ENCODE data around the gene RAPGEF1.

Gene RAPGEF1

DNA sequence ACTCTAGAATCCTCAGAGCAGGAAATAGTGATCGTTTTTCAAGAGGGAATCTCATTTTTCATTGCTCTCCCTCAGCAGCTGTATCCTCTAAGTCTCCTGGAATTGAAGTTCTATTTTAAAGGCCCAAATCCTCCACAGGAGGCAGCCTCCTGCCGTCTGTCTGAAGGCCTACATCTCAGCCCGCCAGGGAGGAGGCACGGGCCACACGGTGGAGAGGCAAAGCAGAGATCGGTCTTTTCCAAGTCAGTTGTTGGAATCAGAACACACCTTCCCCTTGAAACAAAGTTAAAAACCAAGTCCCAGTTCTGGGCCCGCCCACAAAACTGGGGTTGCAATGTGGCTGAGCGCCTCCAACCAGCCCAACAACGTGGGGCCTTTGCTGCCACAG lies 68.7 kb downstream of the RAPGEF1 start:
- no peak overlapping the region for H3K4me3 ChIP-seq (replicated peaks; ENCODE audit: insufficient read depth, low read length)
- DNase-seq (ENCODE audit: low read depth in 1 of 2, low spot score in 1 of 2), result no peak
- no peaks in the 10 kb centered on the region for H3K27me3 ChIP-seq (ENCODE audit: insufficient read depth, poor library complexity, severe bottlenecking)
- H3K27ac ChIP-seq (replicated peaks), result no peak overlapping the region
- TF ChIP-seq, protein P1, sequence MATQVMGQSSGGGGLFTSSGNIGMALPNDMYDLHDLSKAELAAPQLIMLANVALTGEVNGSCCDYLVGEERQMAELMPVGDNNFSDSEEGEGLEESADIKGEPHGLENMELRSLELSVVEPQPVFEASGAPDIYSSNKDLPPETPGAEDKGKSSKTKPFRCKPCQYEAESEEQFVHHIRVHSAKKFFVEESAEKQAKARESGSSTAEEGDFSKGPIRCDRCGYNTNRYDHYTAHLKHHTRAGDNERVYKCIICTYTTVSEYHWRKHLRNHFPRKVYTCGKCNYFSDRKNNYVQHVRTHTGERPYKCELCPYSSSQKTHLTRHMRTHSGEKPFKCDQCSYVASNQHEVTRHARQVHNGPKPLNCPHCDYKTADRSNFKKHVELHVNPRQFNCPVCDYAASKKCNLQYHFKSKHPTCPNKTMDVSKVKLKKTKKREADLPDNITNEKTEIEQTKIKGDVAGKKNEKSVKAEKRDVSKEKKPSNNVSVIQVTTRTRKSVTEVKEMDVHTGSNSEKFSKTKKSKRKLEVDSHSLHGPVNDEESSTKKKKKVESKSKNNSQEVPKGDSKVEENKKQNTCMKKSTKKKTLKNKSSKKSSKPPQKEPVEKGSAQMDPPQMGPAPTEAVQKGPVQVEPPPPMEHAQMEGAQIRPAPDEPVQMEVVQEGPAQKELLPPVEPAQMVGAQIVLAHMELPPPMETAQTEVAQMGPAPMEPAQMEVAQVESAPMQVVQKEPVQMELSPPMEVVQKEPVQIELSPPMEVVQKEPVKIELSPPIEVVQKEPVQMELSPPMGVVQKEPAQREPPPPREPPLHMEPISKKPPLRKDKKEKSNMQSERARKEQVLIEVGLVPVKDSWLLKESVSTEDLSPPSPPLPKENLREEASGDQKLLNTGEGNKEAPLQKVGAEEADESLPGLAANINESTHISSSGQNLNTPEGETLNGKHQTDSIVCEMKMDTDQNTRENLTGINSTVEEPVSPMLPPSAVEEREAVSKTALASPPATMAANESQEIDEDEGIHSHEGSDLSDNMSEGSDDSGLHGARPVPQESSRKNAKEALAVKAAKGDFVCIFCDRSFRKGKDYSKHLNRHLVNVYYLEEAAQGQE (IDR thresholded peaks at IDR 0.05; ENCODE audit: insufficient replicate concordance, low read depth), result no peak
- no peak for TF ChIP-seq GABPA (IDR thresholded peaks at IDR 0.05; ENCODE audit: low read depth)

DNA sequence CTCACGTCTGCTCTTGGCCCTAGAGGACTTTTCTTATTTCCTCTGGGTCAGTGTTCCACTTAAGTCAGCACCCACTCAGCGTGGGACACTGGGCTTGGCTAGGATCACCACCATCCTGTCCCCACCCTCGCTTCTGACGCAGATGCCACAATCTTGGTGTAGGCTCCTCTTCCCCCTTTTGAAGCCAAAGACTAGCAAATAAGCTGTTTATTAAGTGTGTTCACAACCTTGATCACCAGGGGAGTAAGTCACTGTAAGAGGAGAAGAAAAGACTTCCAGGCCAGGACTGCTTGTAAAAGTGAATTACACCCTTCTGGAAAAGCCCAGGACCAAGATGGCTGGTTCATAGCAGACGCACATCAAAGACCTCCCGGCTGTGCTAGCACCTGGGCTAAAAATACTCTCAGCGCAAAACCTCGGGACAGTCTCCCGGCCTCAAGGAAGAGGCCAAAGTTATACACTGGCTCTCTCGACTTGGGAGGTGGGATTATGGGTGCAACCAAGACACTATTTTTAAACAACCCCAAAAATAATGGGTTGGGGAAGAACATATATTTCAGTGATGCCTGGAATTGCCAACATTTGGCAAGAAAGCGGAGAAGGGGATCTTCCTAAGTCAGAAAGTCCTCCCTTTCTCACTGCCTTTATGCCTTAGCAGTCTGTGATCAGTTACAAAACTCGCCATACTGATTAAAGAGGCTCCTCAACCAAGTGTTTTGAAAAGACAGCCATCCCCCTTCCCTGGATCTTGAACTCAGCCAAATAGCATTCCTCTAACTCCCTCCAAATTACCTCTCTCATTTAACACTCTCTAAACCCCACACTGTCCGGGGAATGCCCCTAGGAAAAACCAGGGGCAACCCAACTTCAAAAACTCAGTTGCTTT lies 69.4 kb downstream of the RAPGEF1 start:
- DNase-seq (ENCODE audit: low read depth in 1 of 2, low spot score in 1 of 2), result no peak
- Histone ChIP-seq H3K4me3 (replicated peaks; ENCODE audit: insufficient read depth, low read length) (no peak overlapping the region), H3K27me3 (ENCODE audit: insufficient read depth, poor library complexity, severe bottlenecking) (no peaks in the 10 kb centered on the region), H3K27ac (replicated peaks) (no peak overlapping the region)
- TF ChIP-seq POLR2AphosphoS5 (IDR thresholded peaks at IDR 0.05; ENCODE audit: low read depth) (no peak), GABPA (IDR thresholded peaks at IDR 0.05; ENCODE audit: low read depth) (no peak)

DNA sequence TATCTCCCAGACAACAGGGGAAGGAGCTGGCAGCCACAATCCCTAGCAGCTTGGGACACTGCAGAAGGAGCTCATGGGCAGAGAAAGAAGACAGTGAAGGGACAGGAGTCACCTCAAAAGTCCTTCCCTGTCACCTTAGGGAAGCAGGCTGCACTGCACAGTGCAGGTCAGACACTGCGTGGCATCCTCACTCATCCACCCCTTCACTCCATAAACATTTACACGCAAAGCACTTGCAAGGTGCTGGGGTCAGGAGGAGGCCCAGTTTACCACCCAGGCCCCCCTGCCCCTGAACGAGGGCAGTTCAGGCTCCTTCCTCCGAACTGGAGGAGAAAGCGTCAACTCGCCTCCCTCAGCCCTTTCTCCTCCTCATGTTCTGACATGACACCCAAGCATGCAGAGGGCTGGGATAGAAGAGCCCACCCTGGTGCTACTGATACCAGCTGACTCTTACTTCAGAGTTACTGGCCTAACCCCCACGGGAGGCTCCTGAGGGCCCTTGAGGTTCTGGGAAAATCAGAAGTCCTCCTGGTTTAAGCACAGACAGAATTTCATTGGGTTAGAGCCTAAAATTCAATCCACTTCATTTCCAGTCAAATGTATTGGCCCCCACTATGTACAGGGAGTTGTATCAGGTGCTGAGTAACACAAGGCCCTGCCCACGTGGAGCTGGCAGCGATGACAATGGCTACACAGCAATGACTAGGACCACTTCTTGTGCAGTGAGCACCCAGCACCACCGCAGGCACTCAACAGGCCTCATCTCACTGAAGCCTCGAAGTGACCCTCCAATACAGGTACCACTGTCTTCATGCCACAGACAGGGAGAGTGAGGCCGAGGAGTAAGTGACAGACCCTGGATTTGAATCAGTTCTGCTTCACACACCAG lies 70.4 kb downstream of the RAPGEF1 start:
- TF ChIP-seq POLR2AphosphoS5 (IDR thresholded peaks at IDR 0.05; ENCODE audit: low read depth) (no peak), GABPA (IDR thresholded peaks at IDR 0.05; ENCODE audit: low read depth) (no peak), SPI1 (IDR thresholded peaks at IDR 0.05; ENCODE audit: borderline replicate concordance, low read depth) (no peak)
- TF ChIP-seq, protein P1 (IDR thresholded peaks at IDR 0.05; ENCODE audit: insufficient replicate concordance, low read depth), result no peak
- TF ChIP-seq, protein P2, sequence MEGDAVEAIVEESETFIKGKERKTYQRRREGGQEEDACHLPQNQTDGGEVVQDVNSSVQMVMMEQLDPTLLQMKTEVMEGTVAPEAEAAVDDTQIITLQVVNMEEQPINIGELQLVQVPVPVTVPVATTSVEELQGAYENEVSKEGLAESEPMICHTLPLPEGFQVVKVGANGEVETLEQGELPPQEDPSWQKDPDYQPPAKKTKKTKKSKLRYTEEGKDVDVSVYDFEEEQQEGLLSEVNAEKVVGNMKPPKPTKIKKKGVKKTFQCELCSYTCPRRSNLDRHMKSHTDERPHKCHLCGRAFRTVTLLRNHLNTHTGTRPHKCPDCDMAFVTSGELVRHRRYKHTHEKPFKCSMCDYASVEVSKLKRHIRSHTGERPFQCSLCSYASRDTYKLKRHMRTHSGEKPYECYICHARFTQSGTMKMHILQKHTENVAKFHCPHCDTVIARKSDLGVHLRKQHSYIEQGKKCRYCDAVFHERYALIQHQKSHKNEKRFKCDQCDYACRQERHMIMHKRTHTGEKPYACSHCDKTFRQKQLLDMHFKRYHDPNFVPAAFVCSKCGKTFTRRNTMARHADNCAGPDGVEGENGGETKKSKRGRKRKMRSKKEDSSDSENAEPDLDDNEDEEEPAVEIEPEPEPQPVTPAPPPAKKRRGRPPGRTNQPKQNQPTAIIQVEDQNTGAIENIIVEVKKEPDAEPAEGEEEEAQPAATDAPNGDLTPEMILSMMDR (IDR thresholded peaks at IDR 0.05; ENCODE audit: insufficient read depth, low read length), result no peak
- Histone ChIP-seq H3K27me3 (ENCODE audit: insufficient read depth, poor library complexity, severe bottlenecking) (no peaks in the 10 kb centered on the region), H3K4me3 (replicated peaks; ENCODE audit: insufficient read depth, low read length) (no peak overlapping the region), H3K27ac (replicated peaks) (no peak overlapping the region)
- no peak for DNase-seq (ENCODE audit: low read depth in 1 of 2, low spot score in 1 of 2)

DNA sequence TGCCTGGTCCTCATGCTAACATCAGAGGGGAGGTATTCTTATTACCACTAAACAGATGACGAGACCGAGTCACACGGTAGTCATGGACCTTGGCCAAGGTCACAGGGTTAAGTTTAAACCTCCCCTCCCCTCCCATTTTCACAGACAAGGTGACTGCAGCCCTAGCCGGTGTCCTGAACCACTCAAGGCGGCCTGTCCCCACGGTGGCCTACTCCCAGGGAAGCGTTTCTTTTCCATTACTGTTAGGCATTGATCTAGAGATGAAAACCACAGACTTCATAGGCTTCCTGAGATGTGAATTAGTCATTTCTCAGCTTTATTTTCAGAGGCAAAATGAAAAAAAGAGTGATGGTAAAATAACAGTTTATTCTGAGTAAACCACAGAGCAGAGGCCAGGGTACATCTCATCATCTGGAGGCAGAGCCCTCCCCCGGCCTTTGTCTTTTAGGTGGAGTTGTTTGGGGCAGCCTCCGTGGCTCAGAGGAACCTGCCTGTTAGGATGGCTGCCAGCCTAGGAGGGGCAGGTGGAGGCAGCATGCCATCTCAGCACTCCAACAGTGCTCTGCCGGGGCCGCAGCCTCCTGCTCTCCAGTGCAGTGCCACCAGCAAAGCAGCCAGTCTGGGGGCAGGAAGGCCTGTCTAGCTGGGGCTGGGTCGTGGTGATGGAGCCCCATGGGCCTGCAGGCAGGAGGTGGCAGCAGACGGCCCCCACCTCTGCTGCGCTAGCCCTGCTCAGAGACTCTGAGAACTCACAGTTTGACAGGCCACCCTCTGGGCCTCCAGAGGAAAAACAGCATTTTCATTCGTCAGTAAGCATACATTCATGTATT lies 71.2 kb downstream of the RAPGEF1 start:
- H3K4me3 ChIP-seq (replicated peaks; ENCODE audit: insufficient read depth, low read length), result no peak overlapping the region
- H3K27ac ChIP-seq (replicated peaks), result no peak overlapping the region

More for the DNA sequence above, 71.2 kb downstream of the RAPGEF1 start:
- no peak for DNase-seq (ENCODE audit: low read depth in 1 of 2, low spot score in 1 of 2)
- H3K27me3 ChIP-seq (ENCODE audit: insufficient read depth, poor library complexity, severe bottlenecking), result no peaks in the 10 kb centered on the region
- TF ChIP-seq SPI1 (IDR thresholded peaks at IDR 0.05; ENCODE audit: borderline replicate concordance, low read depth) (no peak), POLR2AphosphoS5 (IDR thresholded peaks at IDR 0.05; ENCODE audit: low read depth) (no peak), GABPA (IDR thresholded peaks at IDR 0.05; ENCODE audit: low read depth) (no peak)
- TF ChIP-seq, protein P2 (IDR thresholded peaks at IDR 0.05; ENCODE audit: insufficient read depth, low read length), result no peak
- TF ChIP-seq, protein P1 (IDR thresholded peaks at IDR 0.05; ENCODE audit: insufficient replicate concordance, low read depth), result no peak
